ENCODE results near the gene PMS1.

DNA sequence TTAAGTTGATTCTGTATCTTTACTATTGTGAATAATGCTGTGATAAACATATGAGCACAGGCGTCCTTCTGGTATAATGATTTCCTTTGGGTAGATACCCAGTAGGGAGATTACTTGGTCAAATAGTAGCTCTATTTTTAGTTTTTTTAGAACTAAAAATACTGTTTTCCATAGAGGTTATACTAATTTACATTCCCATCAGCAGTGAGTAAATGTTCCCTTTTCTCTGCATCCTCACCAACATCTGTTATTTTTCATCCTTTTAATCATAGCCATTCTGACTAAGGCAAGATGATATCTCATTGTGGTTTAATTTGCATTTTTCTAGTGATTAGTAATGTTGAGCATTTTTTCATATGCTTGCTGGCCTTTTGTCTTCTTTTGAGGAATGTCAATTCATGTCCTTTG lies 35.1 kb downstream of the PMS1 start:
- no peak for TF ChIP-seq CTCF (IDR thresholded peaks at IDR 0.05; ENCODE audit: low read depth, low read length)
- TF ChIP-seq EZH2phosphoT487 (IDR thresholded peaks at IDR 0.05; ENCODE audit: low read depth), result no peak

Measured in OCI-LY3 (cell line).